SU-DHL-6 (cell line): Measurements from ENCODE around the gene UTF1.

Experiments
- H2AFZ ChIP-seq: fragments of 200-600 bp; sonication (generic); 2 replicates; pipeline ENCODE4 v1.6.1; 2014; ENCODE audit warnings: low read depth, mild to moderate bottlenecking, moderate library complexity, mixed read lengths, antibody characterized with exemption, low read length; ENCODE audit not compliant: severe bottlenecking
- H3F3A ChIP-seq: fragments of 200-600 bp; shearing (Covaris generic); 2 replicates; pipeline ENCODE4 v1.6.0; 2016; ENCODE audit warnings: antibody characterized with exemption, mild to moderate bottlenecking; ENCODE audit not compliant: insufficient read depth
- H3K27ac ChIP-seq: fragments of 200-600 bp; sonication (generic); 2 replicates; pipeline ENCODE4 v1.5.1; 2016; ENCODE audit warnings: low read depth, mild to moderate bottlenecking, low read length, moderate library complexity, mixed read lengths
- H3K27me3 ChIP-seq: fragments of 200-600 bp; sonication (generic), shearing (Covaris generic); 2 replicates; pipeline ENCODE4 v1.6.0; 2014; ENCODE audit warnings: mild to moderate bottlenecking, low read length
- H3K36me3 ChIP-seq: fragments of 200-600 bp; sonication (generic); 2 replicates; pipeline ENCODE4 v1.6.1; 2014; ENCODE audit warnings: mild to moderate bottlenecking, low read length, mixed read lengths
- H3K4me2 ChIP-seq: fragments of 300-600, 200-600 bp; shearing (Covaris generic), sonication (generic); 2 replicates; pipeline ENCODE4 v1.6.0; 2014; ENCODE audit warnings: low read length, low read depth, mild to moderate bottlenecking; ENCODE audit not compliant: poor library complexity, severe bottlenecking
- H3K4me3 ChIP-seq: fragments of 200-600 bp; sonication (generic); 2 replicates; pipeline ENCODE4 v1.5.1; 2014; ENCODE audit warnings: antibody characterized with exemption, low read length, mild to moderate bottlenecking, mixed read lengths; ENCODE audit not compliant: insufficient read depth, poor library complexity, severe bottlenecking
- H3K79me2 ChIP-seq: fragments of 200-600 bp; sonication (generic); 2 replicates; pipeline ENCODE4 v1.6.1; 2014; ENCODE audit warnings: mild to moderate bottlenecking, low read length, moderate library complexity; ENCODE audit not compliant: insufficient read depth
- H3K9ac ChIP-seq: fragments of 200-600 bp; sonication (generic); 2 replicates; pipeline ENCODE4 v1.7.0; 2014; ENCODE audit warnings: mild to moderate bottlenecking, low read length
- H3K9me2 ChIP-seq: fragments of 200-600 bp; sonication (generic); replicated peaks from 2 replicates; pipeline ENCODE4 v1.6.1; 2014; ENCODE audit warnings: low read length; ENCODE audit not compliant: insufficient read depth
- H3K9me3 ChIP-seq: fragments of 200-600 bp; sonication (generic); 2 replicates; pipeline ENCODE4 v1.6.1; 2014; ENCODE audit warnings: low read length, mixed read lengths; ENCODE audit not compliant: insufficient read depth
- H4K20me1 ChIP-seq: fragments of 200-600 bp; sonication (generic); 2 replicates; pipeline ENCODE4 v1.6.1; 2014; ENCODE audit warnings: low read depth, mild to moderate bottlenecking, antibody characterized with exemption, low read length, moderate library complexity, mixed read lengths
- CTCF ChIP-seq: fragments of 200-600 bp; sonication (generic); IDR thresholded peaks from one replicate; pipeline ENCODE4 v1.5.1; 2017; ENCODE audit warnings: antibody characterized with exemption, mild to moderate bottlenecking, low read length, moderate library complexity; ENCODE audit not compliant: insufficient read depth, poor library complexity, severe bottlenecking
- EZH2phosphoT487 ChIP-seq: fragments of 200-600 bp; sonication (generic), shearing (Covaris generic); conservative IDR thresholded peaks from 2 replicates; pipeline ENCODE4 v1.6.1; 2018; ENCODE audit warnings: mild to moderate bottlenecking, antibody characterized with exemption, low read length, moderate library complexity, mixed read lengths

UTF1 gene

GRCh38 chr10:133271521-133272300, 41.7 kb downstream of the UTF1 start:
- H3K27ac ChIP-seq = no peak overlapping the region
- H4K20me1 ChIP-seq = no peaks in the 10 kb centered on the region
- TF ChIP-seq EZH2phosphoT487 = no peak
- no peak for TF ChIP-seq CTCF
- H3K4me2 ChIP-seq = no peak overlapping the region
- H3K27me3 ChIP-seq = no peaks in the 10 kb centered on the region
- no peak overlapping the region for H3K4me3 ChIP-seq
- H2AFZ ChIP-seq = no peak overlapping the region
- H3K36me3 ChIP-seq = no peaks in the 10 kb centered on the region
- H3K9me3 ChIP-seq = no peaks in the 10 kb centered on the region
- H3K79me2 ChIP-seq = no peaks in the 10 kb centered on the region
- no peaks in the 10 kb centered on the region for H3K9me2 ChIP-seq
- no peak overlapping the region for H3K9ac ChIP-seq
- no peaks in the 10 kb centered on the region for H3F3A ChIP-seq

- Histone ChIP-seq H3K9me2 (no peaks in the 10 kb centered on the region), H3K4me2 (no peak overlapping the region), H4K20me1 (no peaks in the 10 kb centered on the region), H3K4me3 (no peak overlapping the region), H3K36me3 (no peaks in the 10 kb centered on the region), H3K79me2 (no peaks in the 10 kb centered on the region), H3K9ac (no peak overlapping the region), H3K9me3 (no peaks in the 10 kb centered on the region), H2AFZ (no peak overlapping the region), H3F3A (no peaks in the 10 kb centered on the region), H3K27ac (no peak overlapping the region), H3K27me3 (no peaks in the 10 kb centered on the region)
- no peak for TF ChIP-seq CTCF
- no peak for TF ChIP-seq EZH2phosphoT487
Measured at GRCh38 chr10:133272301-133272963, 42.4 kb downstream of the UTF1 start.

GRCh38 chr10:133272964-133273420, 43.0 kb downstream of the UTF1 start:
- H3K36me3 ChIP-seq = no peaks in the 10 kb centered on the region
- H2AFZ ChIP-seq = no peak overlapping the region
- no peak overlapping the region for H3K4me2 ChIP-seq
- H4K20me1 ChIP-seq = no peaks in the 10 kb centered on the region
- H3K27me3 ChIP-seq = no peaks in the 10 kb centered on the region
- H3K9me3 ChIP-seq = no peaks in the 10 kb centered on the region
- H3F3A ChIP-seq = no peaks in the 10 kb centered on the region
- H3K9me2 ChIP-seq = no peaks in the 10 kb centered on the region
- H3K4me3 ChIP-seq = no peak overlapping the region
- no peak overlapping the region for H3K9ac ChIP-seq
- H3K27ac ChIP-seq = no peak overlapping the region
- no peak for TF ChIP-seq EZH2phosphoT487
- H3K79me2 ChIP-seq = no peaks in the 10 kb centered on the region
